ENCODE measurements around the gene EIF3F. TPM values are rescaled to one million over a fixed set of nuclear protein-coding genes. Genes with fewer than 3 reads are reported as not detected.

The EIF3F gene
- total and polyA plus RNA-seq, 2 of the 4 experiments (the other 2 are of a cell fraction): 279 to 306 TPM

GRCh38 chr11:7965386-7965785 is 21.8 kb upstream of the EIF3F start, which contains the start of gene NLRP10:
Gene NLRP10, minus strand, starts transcription at chr11:7965447. Its CDS starts 1,952 bp downstream, at chr11:7963495.
- Histone ChIP-seq H3K18ac (ENCODE audit: low read depth, low read length) (peak within 1 kb of the TSS; percentile 96), H2AK9ac (replicated peaks; ENCODE audit: low read depth, low read length, poor library complexity) (peak within 1 kb of the TSS; percentile 97), H3K14ac (replicated peaks; ENCODE audit: low read depth, low read length) (peak within 1 kb of the TSS; percentile 96), H4K20me1 (ENCODE audit: insufficient read depth, low read length) (no peaks in the 10 kb centered on the region), H4K91ac (ENCODE audit: insufficient read depth, low read depth, low read length) (peak within 1 kb of the TSS; percentile 99), H3K4me1 (ENCODE audit: control insufficient read depth, insufficient read depth, low read length) (peaks cover 32% of the 10 kb centered on the region), H3K56ac (ENCODE audit: extremely low read depth, insufficient read depth, low read length) (peak within 1 kb of the TSS; percentile 98), H3K9me3 (ENCODE audit: control insufficient read depth, insufficient read depth, low read length) (no peaks in the 10 kb centered on the region), H4K8ac (ENCODE audit: low read depth in 2 of 2, low read length in 2 of 2) (peak within 1 kb of the TSS; percentile 89 to 96), H2BK20ac (ENCODE audit: low read depth, low read length) (peak within 1 kb of the TSS; percentile 98), H3K79me1 (ENCODE audit: low read depth in 1 of 2, low read length in 2 of 2) (peaks cover 0 to 19% of the 10 kb centered on the region in 2 experiments; a peak in 2 of 4 replicates), H3K9me1 (ENCODE audit: insufficient read depth, low read length) (peaks cover 16% of the 10 kb centered on the region), H3K23ac (ENCODE audit: low read depth, low read length) (peak within 1 kb of the TSS; percentile 97), H3K4me3 (ENCODE audit: insufficient read depth, low read depth, low read length) (no peak within 1 kb of the TSS), H3K27me3 (ENCODE audit: control insufficient read depth, insufficient read depth, low read length) (no peaks in the 10 kb centered on the region), H3K4me2 (ENCODE audit: low read depth, low read length) (peak within 1 kb of the TSS; percentile 33), H3K4ac (ENCODE audit: low read depth, low read length) (peak within 1 kb of the TSS; percentile 98), H2BK15ac (ENCODE audit: low read depth, low read length) (peak within 1 kb of the TSS; percentile 95), H3K27ac (ENCODE audit: insufficient read depth, low read length) (peak within 1 kb of the TSS; percentile 90), H2BK120ac (ENCODE audit: low read depth, low read length) (peak within 1 kb of the TSS; percentile 98), H4K5ac (ENCODE audit: low read depth, low read length) (peak within 1 kb of the TSS; percentile 98), H2AFZ (replicated peaks; ENCODE audit: low read length, poor library complexity) (peak within 1 kb of the TSS; percentile 36), H2AK5ac (ENCODE audit: low read depth, low read length) (peak within 1 kb of the TSS; percentile 96), H2BK5ac (ENCODE audit: low read depth, low read length, poor library complexity, severe bottlenecking) (peak within 1 kb of the TSS; percentile 98), H3K9ac (ENCODE audit: low read depth, low read length) (peak within 1 kb of the TSS; percentile 69; the same call in 1 of the 2 replicates), H3K36me3 (ENCODE audit: control insufficient read depth, insufficient read depth, low read length) (no peaks in the 10 kb centered on the region)
- ATAC-seq (ENCODE audit: low read depth) (peak; percentile 85), DNase-seq (peak; percentile 95)
- no peak for TF ChIP-seq SMC3 (IDR thresholded peaks at IDR 0.05; ENCODE audit: low read depth, low read length)
- TF ChIP-seq USF2 (IDR thresholded peaks at IDR 0.05; ENCODE audit: low read depth, low read length): no peak
- TF ChIP-seq MAZ (IDR thresholded peaks at IDR 0.05; ENCODE audit: borderline replicate concordance, low read depth, low read length): peak; percentile 70
- TF ChIP-seq FOS (IDR thresholded peaks at IDR 0.05; ENCODE audit: low read depth, low read length): peak; percentile 53
- TF ChIP-seq CEBPB (IDR thresholded peaks at IDR 0.05; ENCODE audit: low read depth, low read length): peak; percentile 86
- peak; percentile 78 for TF ChIP-seq RCOR1 (IDR thresholded peaks at IDR 0.05; ENCODE audit: insufficient replicate concordance, low read length)
- TF ChIP-seq RFX5 (IDR thresholded peaks at IDR 0.05; ENCODE audit: low read depth, low read length): no peak
- no peak for TF ChIP-seq NFE2L2 (IDR thresholded peaks at IDR 0.05; ENCODE audit: low read depth, low read length)
- no peak for TF ChIP-seq BHLHE40 (IDR thresholded peaks at IDR 0.05; ENCODE audit: low read depth, low read length)
- TF ChIP-seq CHD1 (IDR thresholded peaks at IDR 0.05; ENCODE audit: low read depth, low read length): no peak
- TF ChIP-seq POLR2A (IDR thresholded peaks at IDR 0.05; ENCODE audit: low read depth, low read length): peak; percentile 60; the same call in 1 of the 2 replicates
- BruUV-seq (replicated peaks): no TSS peak
- no CpG with 5 or more reads among the region's 1 CpG for WGBS, 2 experiments (ENCODE audit: extremely low coverage in 2 of 2, insufficient read length in 1 of 2)
- in situ Hi-C loops (cut with MboI; ENCODE audit: low sequenced_read_pairs) (no loop called here), intact Hi-C loops (cut with micrococcal nuclease) (loop anchor here (5.0 kb wide), 1 partner anchor 73 kb away; no protein-coding TSS in a partner anchor), dilution Hi-C loops (cut with HindIII; ENCODE audit: low sequenced_read_pairs, unreplicated experiment) (no loop called here)
- ChIA-PET POLR2A (ENCODE audit: unreplicated experiment) (interaction anchor here (0.8 to 1.1 kb wide), 2 partner anchors 12 to 20 kb away, joined by 4 to 5 read pairs; no protein-coding TSS in a partner anchor), CTCF (interaction anchor here (0.9 to 2.5 kb wide), 4 partner anchors 9 to 394 kb away, joined by 3 to 9 read pairs (median 3); partner anchors contain the start of gene EIF3F)
